GM12878 (cell line): ENCODE measurements around the gene IGF2BP2. TPM values are rescaled to one million over a fixed set of nuclear protein-coding genes. Genes with fewer than 3 reads are reported as not detected.

Source experiments
- ATAC-seq: fragments of 200-7000 bp; cut with Tn5 transposase; 3 replicates; pipeline ENCODE4 v1.9.1; 2020; ENCODE audit warnings: mild to moderate bottlenecking, moderate library complexity
- BruUV-seq: library from RNA; stranded (reverse); fragments of 400-500 nt; replicated peaks from 2 replicates; lab custom pipeline; 2021; lab: Mats Ljungman, UMichigan
- CTCF ChIA-PET: fragments of 300-600 bp; sonication (Branson Sonifier 250); formaldehyde crosslinking; extraction: SDS; loops from one replicate; lab custom pipeline; 2021; ENCODE audit warnings: inconsistent platforms; lab: Yijun Ruan, JAX
- POLR2A ChIA-PET: fragments of 350-600 bp; formaldehyde crosslinking; extraction: SDS; loops from one replicate; lab custom pipeline; 2021; ENCODE audit warnings: inconsistent platforms; lab: Charles Lee
- RAD21 ChIA-PET: fragments of 300-600 bp; sonication (Branson Sonifier 250); formaldehyde crosslinking; loops from one replicate; lab custom pipeline; 2023; ENCODE audit warnings: antibody characterized with exemption; ENCODE audit not compliant: unreplicated experiment; lab: Charles Lee
- SMC1A ChIA-PET: fragments of 300-600 bp; sonication (Branson Sonifier 250); formaldehyde crosslinking; loops from one replicate; lab custom pipeline; 2023; ENCODE audit not compliant: unreplicated experiment, uncharacterized antibody; lab: Charles Lee
- DNase-seq: peaks from one replicate; pipeline ENCODE4 v3.0.0-alpha.2; 2011; ENCODE audit warnings: low read depth, low spot score
- FAIRE-seq: peaks from 3 replicates; lab custom pipeline; 2011; peaks lifted over from hg19 to GRCh38; lab: Jason Lieb, UNC
- H2AFZ ChIP-seq: 2 replicates; pipeline ENCODE4 v1.6.0; 2011; ENCODE audit warnings: low read depth, low read length, control low read depth; ENCODE audit not compliant: control insufficient read depth
- H3K27ac ChIP-seq: 2 replicates; pipeline ENCODE4 v1.5.1; 2011; ENCODE audit warnings: control low read depth; ENCODE audit not compliant: control insufficient read depth, insufficient read depth
- H3K27me3 ChIP-seq, 2 experiments: replicated peaks in 1 of 2; 2 replicates each; pipeline versions ENCODE4 v1.6.0 to v1.6.1; 2011; ENCODE audit warnings: low read length in 1 of 2; ENCODE audit not compliant: control insufficient read depth in 2 of 2, insufficient read depth in 2 of 2
- H3K36me3 ChIP-seq, 2 experiments: 2 replicates each; pipeline ENCODE4 v1.5.1; 2011; ENCODE audit warnings: low read length in 1 of 2; ENCODE audit not compliant: control insufficient read depth in 2 of 2, insufficient read depth in 2 of 2
- H3K4me1 ChIP-seq: 2 replicates; pipeline ENCODE4 v1.6.1; 2011; ENCODE audit warnings: mild to moderate bottlenecking, low read length, moderate library complexity, mixed read lengths; ENCODE audit not compliant: control insufficient read depth, insufficient read depth
- H3K4me2 ChIP-seq: 2 replicates; pipeline ENCODE4 v1.6.0; 2011; ENCODE audit warnings: control low read depth; ENCODE audit not compliant: control insufficient read depth, insufficient read depth
- H3K4me3 ChIP-seq: fragments of 200-600 bp; sonication (generic); 2 replicates; pipeline ENCODE4 v1.5.1; 2016
- H3K79me2 ChIP-seq: 2 replicates; pipeline ENCODE4 v1.6.0; 2011; ENCODE audit warnings: low read length; ENCODE audit not compliant: control insufficient read depth, insufficient read depth
- H3K9ac ChIP-seq: 2 replicates; pipeline ENCODE4 v1.8.0; 2011; ENCODE audit warnings: low read length, control low read depth, mixed read lengths; ENCODE audit not compliant: control insufficient read depth, insufficient read depth
- H3K9me3 ChIP-seq: replicated peaks from 3 replicates; pipeline ENCODE4 v1.5.1; 2011; ENCODE audit warnings: mild to moderate bottlenecking, low read length; ENCODE audit not compliant: control insufficient read depth, insufficient read depth
- H4K20me1 ChIP-seq: 2 replicates; pipeline ENCODE4 v1.6.0; 2011; ENCODE audit not compliant: control insufficient read depth, insufficient read depth
- BRCA1 ChIP-seq: IDR thresholded peaks from 2 replicates; pipeline ENCODE4 v1.6.1; 2011; ENCODE audit warnings: low read depth, low read length, improper control_type of control experiment
- CBX3 ChIP-seq: fragments of 200-600 bp; sonication (generic); IDR thresholded peaks from 2 replicates; pipeline ENCODE4 v1.6.1; 2016; ENCODE audit warnings: low read depth, borderline replicate concordance
- E2F4 ChIP-seq: IDR thresholded peaks from 2 replicates; pipeline ENCODE4 v1.6.1; 2012; ENCODE audit warnings: low read depth, low read length, improper control_type of control experiment
- EED ChIP-seq: sonication (generic); IDR thresholded peaks from 2 replicates; pipeline ENCODE4 v1.6.1; 2016; ENCODE audit warnings: antibody characterized with exemption, low read depth
- ESRRA ChIP-seq: IDR thresholded peaks from 2 replicates; pipeline ENCODE4 v1.6.1; 2012; ENCODE audit warnings: mild to moderate bottlenecking, low read length, improper control_type of control experiment
- HCFC1 ChIP-seq: fragments of 150-350 bp; IDR thresholded peaks from 2 replicates; pipeline ENCODE4 v1.6.1; 2014; ENCODE audit warnings: low read length
- HDAC6 ChIP-seq: fragments of 200-600 bp; sonication (generic); IDR thresholded peaks from one replicate; pipeline ENCODE4 v1.8.0; 2017; ENCODE audit warnings: antibody characterized with exemption; ENCODE audit not compliant: unreplicated experiment
- IKZF1 ChIP-seq: fragments of 450-650 bp; conservative IDR thresholded peaks from 2 replicates; pipeline ENCODE4 v1.6.1; 2017; ENCODE audit warnings: antibody characterized with exemption, mild to moderate bottlenecking
- JUNB ChIP-seq: IDR thresholded peaks from 2 replicates; pipeline ENCODE4 v1.6.1; 2016; ENCODE audit warnings: antibody characterized with exemption, mild to moderate bottlenecking
- KDM1A ChIP-seq: fragments of 200-600 bp; sonication (generic); IDR thresholded peaks from 2 replicates; pipeline ENCODE4 v1.6.1; 2016; ENCODE audit warnings: borderline replicate concordance
- NKRF ChIP-seq: fragments of 450-650 bp; conservative IDR thresholded peaks from 2 replicates; pipeline ENCODE4 v1.6.1; 2017; ENCODE audit warnings: mild to moderate bottlenecking, moderate library complexity
- NRF1 ChIP-seq: conservative IDR thresholded peaks from 2 replicates; pipeline ENCODE4 v1.6.1; 2011; ENCODE audit warnings: mild to moderate bottlenecking, low read depth, low read length, improper control_type of control experiment
- RAD51 ChIP-seq: fragments of 450-650 bp; IDR thresholded peaks from 2 replicates; pipeline ENCODE4 v1.6.1; 2016; ENCODE audit warnings: moderate library complexity, mild to moderate bottlenecking, inconsistent platforms
- SP1 ChIP-seq: IDR thresholded peaks from one replicate; pipeline ENCODE4 v1.6.1; 2011; ENCODE audit warnings: low read depth, low read length
- SREBF2 ChIP-seq: IDR thresholded peaks from 2 replicates; pipeline ENCODE4 v1.6.1; 2012; ENCODE audit warnings: mild to moderate bottlenecking, low read length
- SRF ChIP-seq, 2 experiments: IDR thresholded peaks; 2 replicates each; pipeline ENCODE4 v1.6.1; 2011; ENCODE audit warnings: low read depth in 2 of 2, low read length in 2 of 2, mild to moderate bottlenecking in 1 of 2, moderate library complexity in 1 of 2
- ZNF687 ChIP-seq: fragments of 450-650 bp; IDR thresholded peaks from 2 replicates; pipeline ENCODE4 v1.6.1; 2017; ENCODE audit warnings: mild to moderate bottlenecking, moderate library complexity
- ZZZ3 ChIP-seq: IDR thresholded peaks from 2 replicates; pipeline ENCODE4 v1.6.1; 2011; ENCODE audit warnings: low read depth; ENCODE audit not compliant: control insufficient read depth, insufficient read length
- WGBS: methylation state at CpG from one replicate; pipeline ENCODE4 v1.1.6; 2016; ENCODE audit warnings: low lambda C conversion rate; ENCODE audit not compliant: insufficient replicate concordance, insufficient coverage; ENCODE audit errors: missing lambda C conversion rate; 5-methylcytosine and 5-hydroxymethylcytosine counted together
- in situ Hi-C: fragments of 300-500 bp; cut with MboI; formaldehyde crosslinking; loops from 9 replicates; pipeline ENCODE4 v1.14.3; 2018; ENCODE audit warnings: mixed read lengths
- intact Hi-C: fragments of 100-400 bp; cut with micrococcal nuclease; formaldehyde crosslinking; loops from one replicate; pipeline ENCODE4 v1.14.2; 2022; ENCODE audit not compliant: unreplicated experiment
- polyA plus RNA-seq, 11 experiments: library from polyadenylated mRNA; depleted of rRNA in 4 of 11; unstranded in 6 of 11; stranded (reverse) in 5 of 11; fragments of >200 nt; fragmentation: Nextera tagmentation in 4 of 11; fragmentation: Illumina TruSeq in 1 of 11; extraction: Ambion mirVana in 4 of 11; extraction: Trizol in 1 of 11; gene quantifications; 1 replicate in 1 of 11; 2 replicates in 10 of 11; pipeline versions ENCODE4 v1.2.1 to v1.2.3, GENCODE V29; 2011 to 2016; ENCODE audit warnings: inconsistent platforms in 2 of 11, missing spikeins in 2 of 11, low read depth in 1 of 11
- total RNA-seq, 4 experiments: library from RNA; depleted of rRNA in 3 of 4; stranded (reverse); fragments of >200 nt in 3 of 4; fragmentation: Illumina TruSeq in 1 of 4; extraction: Trizol in 1 of 4; gene quantifications; 2 replicates each; pipeline versions ENCODE4 v1.2.1 to v1.2.3, GENCODE V29; 2013 to 2021

The IGF2BP2 gene
- total and polyA plus RNA-seq, 10 of the 15 experiments (the other 5 are each of a cell fraction or from before 2014, with no cell fraction given): 0.25 to 0.72 TPM; not detected in 8

- Histone ChIP-seq H3K4me2 (no peak overlapping the region), H2AFZ (no peak overlapping the region), H3K36me3 (no peaks in the 10 kb centered on the region), H3K27me3 (no peaks in the 10 kb centered on the region; a peak in 1 of 4 replicates), H3K4me1 (no peaks in the 10 kb centered on the region), H3K9me3 (no peaks in the 10 kb centered on the region), H3K4me3 (no peak overlapping the region), H3K9ac (no peak overlapping the region), H3K27ac (no peak overlapping the region), H4K20me1 (no peaks in the 10 kb centered on the region), H3K79me2 (no peaks in the 10 kb centered on the region)
- RAD21 ChIA-PET: no interaction called here
- CTCF ChIA-PET: no interaction called here
- SMC1A ChIA-PET: no interaction called here
- TF ChIP-seq NRF1 (no peak), SRF (IDR thresholded peaks at IDR 0.05; ENCODE audit: low read depth in 2 of 2, low read length in 2 of 2) (no peak), EED (no peak), HCFC1 (no peak), IKZF1 (no peak), CBX3 (no peak), ESRRA (no peak), KDM1A (no peak), HDAC6 (no peak), RAD51 (no peak), JUNB (no peak), NKRF (no peak), SP1 (no peak), ZZZ3 (no peak), BRCA1 (no peak), E2F4 (no peak), SREBF2 (no peak), ZNF687 (no peak)
- DNase-seq (no peak), FAIRE-seq (no peak), ATAC-seq (no peak)
- in situ Hi-C loops: no loop called here
- no TSS peak for BruUV-seq
- POLR2A ChIA-PET: no interaction called here
- 42% methylated on average over 7 of the region's 8 CpGs for WGBS
- intact Hi-C loops: no loop called here
These were observed 27.5 kb downstream of the IGF2BP2 start for GRCh38 chr3:185797108-185797881.
